ENCODE results near the gene KCNN3.

DNA sequence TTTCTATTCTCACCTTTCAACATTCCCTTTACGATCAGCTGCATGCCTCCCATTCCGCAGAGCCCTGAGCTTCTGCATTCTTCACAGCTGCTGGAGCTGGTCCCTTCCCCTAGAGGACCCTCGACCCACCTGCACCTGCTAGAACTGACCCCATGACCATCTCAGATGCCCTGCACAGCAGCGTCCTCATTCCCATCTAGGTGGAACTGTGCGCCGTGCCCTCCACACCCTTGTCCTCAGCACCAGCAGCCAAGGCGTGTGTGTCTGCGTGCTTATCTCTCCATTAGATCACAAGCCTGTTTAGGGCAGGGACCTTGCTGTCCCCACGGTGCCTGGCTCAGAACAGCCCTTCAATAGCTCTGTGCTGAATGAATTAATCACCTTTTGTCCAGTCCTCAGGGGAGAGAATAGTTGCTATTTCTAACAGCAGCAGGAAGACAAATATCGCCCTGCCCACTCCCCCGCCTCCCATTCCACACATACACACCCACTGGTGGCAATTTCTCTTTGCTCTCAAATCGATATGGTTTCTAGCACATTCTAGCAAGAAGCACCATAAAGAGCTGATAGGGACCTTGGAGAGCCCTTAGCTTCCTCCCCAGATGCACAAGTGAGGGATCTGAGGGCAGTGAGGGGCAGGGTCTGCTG is 61.7 kb downstream of the KCNN3 start:
- no peak for TF ChIP-seq ISL1 (CRISPR knock-in tag; IDR thresholded peaks at IDR 0.05)
- no peak for TF ChIP-seq OSR1 (CRISPR knock-in tag; IDR thresholded peaks at IDR 0.05)
- no peak for TF ChIP-seq ZNF70 (CRISPR knock-in tag; IDR thresholded peaks at IDR 0.05)
- TF ChIP-seq, protein P1, sequence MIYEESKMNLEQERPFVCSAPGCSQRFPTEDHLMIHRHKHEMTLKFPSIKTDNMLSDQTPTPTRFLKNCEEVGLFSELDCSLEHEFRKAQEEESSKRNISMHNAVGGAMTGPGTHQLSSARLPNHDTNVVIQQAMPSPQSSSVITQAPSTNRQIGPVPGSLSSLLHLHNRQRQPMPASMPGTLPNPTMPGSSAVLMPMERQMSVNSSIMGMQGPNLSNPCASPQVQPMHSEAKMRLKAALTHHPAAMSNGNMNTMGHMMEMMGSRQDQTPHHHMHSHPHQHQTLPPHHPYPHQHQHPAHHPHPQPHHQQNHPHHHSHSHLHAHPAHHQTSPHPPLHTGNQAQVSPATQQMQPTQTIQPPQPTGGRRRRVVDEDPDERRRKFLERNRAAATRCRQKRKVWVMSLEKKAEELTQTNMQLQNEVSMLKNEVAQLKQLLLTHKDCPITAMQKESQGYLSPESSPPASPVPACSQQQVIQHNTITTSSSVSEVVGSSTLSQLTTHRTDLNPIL (CRISPR knock-in tag; IDR thresholded peaks at IDR 0.05; ENCODE audit: low read depth), result no peak
- TF ChIP-seq ZFP3 (CRISPR knock-in tag; IDR thresholded peaks at IDR 0.05), result no peak
- no peak for TF ChIP-seq ZC3H10 (CRISPR knock-in tag; IDR thresholded peaks at IDR 0.05)
- TF ChIP-seq TOX (CRISPR knock-in tag; IDR thresholded peaks at IDR 0.05; ENCODE audit: borderline replicate concordance), result no peak
- TF ChIP-seq RARB (CRISPR knock-in tag; IDR thresholded peaks at IDR 0.05), result no peak
- TF ChIP-seq ZNF8 (CRISPR knock-in tag; IDR thresholded peaks at IDR 0.05), result no peak

Measured in SK-N-SH treated with all-trans-retinoic acid at 6 μM for 48 hours (cell line).